GM12892 (cell line): ENCODE results near the gene MMP24.

ENCODE experiments used
- POLR2A ChIP-seq: IDR thresholded peaks from 2 replicates; pipeline ENCODE4 v1.6.1; 2011; ENCODE audit warnings: low read depth, low read length, control low read depth
- POLR2AphosphoS5 ChIP-seq: IDR thresholded peaks from 2 replicates; pipeline ENCODE4 v1.6.1; 2011; ENCODE audit warnings: low read depth, low read length, control low read depth

GRCh38 chr20:35253010-35253409 lies 26.5 kb downstream of the MMP24 start:
- no peak for TF ChIP-seq POLR2AphosphoS5
- no peak for TF ChIP-seq POLR2A
